ENCODE data around the gene SLC44A1. TPM values are rescaled to one million over a fixed set of nuclear protein-coding genes. Genes with fewer than 3 reads are reported as not detected.

SLC44A1 gene
- polyA plus RNA-seq, 1 of the 3 experiments (the other 2 are of a cell fraction), result 4.5 TPM

GRCh38 chr9:105438141-105438806 lies 193.8 kb downstream of the SLC44A1 start:
- WGBS (ENCODE audit: low lambda C conversion rate), result 79% methylated on average over 8 of the region's 8 CpGs
- Histone ChIP-seq H3K79me2 (ENCODE audit: insufficient read depth) (no peaks in the 10 kb centered on the region), H3K9ac (no peak overlapping the region), H3K4me2 (no peak overlapping the region), H4K20me1 (ENCODE audit: insufficient read depth) (no peaks in the 10 kb centered on the region), H3K27me3 (ENCODE audit: insufficient read depth) (no peaks in the 10 kb centered on the region), H3K9me3 (no peaks in the 10 kb centered on the region), H3K4me3 (ENCODE audit: low read depth in 2 of 2, low read length in 1 of 2) (no peak overlapping the region), H3K36me3 (replicated peaks in 1 of 2; ENCODE audit: control insufficient read depth in 1 of 2, insufficient read depth in 2 of 2, low read length in 1 of 2) (no peaks in the 10 kb centered on the region), H3K27ac (ENCODE audit: low read depth in 2 of 2, low read length in 1 of 2) (no peak overlapping the region), H2AFZ (ENCODE audit: low read depth) (no peak overlapping the region), H3K4me1 (ENCODE audit: control insufficient read depth in 1 of 2, insufficient read depth in 2 of 2, low read depth in 1 of 2, low read length in 1 of 2) (no peaks in the 10 kb centered on the region), H3K9me2 (no peaks in the 10 kb centered on the region), H3F3A (replicated peaks; ENCODE audit: insufficient read depth) (no peaks in the 10 kb centered on the region)
- ChIA-PET POLR2A (no interaction called here), CTCF (interaction anchor here (2.8 kb wide), 1 partner anchor 23 kb away, joined by 8 read pairs; no protein-coding TSS in a partner anchor)
- TF ChIP-seq TAF1 (IDR thresholded peaks at IDR 0.05; ENCODE audit: borderline replicate concordance, low read depth, low read length), result no peak
- TF ChIP-seq CHD2 (IDR thresholded peaks at IDR 0.05; ENCODE audit: low read length, partially characterized antibody), result no peak
- no peak for TF ChIP-seq GATA2 (CRISPR knock-in tag; IDR thresholded peaks at IDR 0.05)
- no peak for TF ChIP-seq FOXJ3 (CRISPR knock-in tag; IDR thresholded peaks at IDR 0.05)
- no peak for TF ChIP-seq TCF12 (IDR thresholded peaks at IDR 0.05)
- TF ChIP-seq YY1 (IDR thresholded peaks at IDR 0.05; ENCODE audit: low read depth), result no peak
- no peak for TF ChIP-seq NFIC (IDR thresholded peaks at IDR 0.05; ENCODE audit: borderline replicate concordance)
- TF ChIP-seq USF1 (IDR thresholded peaks at IDR 0.05; ENCODE audit: borderline replicate concordance, low read depth), result no peak
- DNase-seq, result no peak

GRCh38 chr9:105439428-105439827 lies 195.0 kb downstream of the SLC44A1 start:
- H3K36me3 ChIP-seq (replicated peaks in 1 of 2; ENCODE audit: control insufficient read depth in 1 of 2, insufficient read depth in 2 of 2, low read length in 1 of 2), result no peaks in the 10 kb centered on the region
- no peaks in the 10 kb centered on the region for H3K79me2 ChIP-seq (ENCODE audit: insufficient read depth)
- ChIA-PET CTCF (interaction anchor here (2.8 kb wide), 1 partner anchor 24 kb away, joined by 8 read pairs; no protein-coding TSS in a partner anchor), POLR2A (no interaction called here)
- no peaks in the 10 kb centered on the region for H3K4me1 ChIP-seq (ENCODE audit: control insufficient read depth in 1 of 2, insufficient read depth in 2 of 2, low read depth in 1 of 2, low read length in 1 of 2)
- no peaks in the 10 kb centered on the region for H3K9me3 ChIP-seq
- no peak for DNase-seq
- H3K9me2 ChIP-seq, result no peaks in the 10 kb centered on the region
- no peak overlapping the region for H3K9ac ChIP-seq
- H2AFZ ChIP-seq (ENCODE audit: low read depth), result no peak overlapping the region
- H3K4me3 ChIP-seq (ENCODE audit: low read depth in 2 of 2, low read length in 1 of 2), result no peak overlapping the region
- no peaks in the 10 kb centered on the region for H3K27me3 ChIP-seq (ENCODE audit: insufficient read depth)
- no peaks in the 10 kb centered on the region for H3F3A ChIP-seq (replicated peaks; ENCODE audit: insufficient read depth)
- H3K4me2 ChIP-seq, result no peak overlapping the region
- TF ChIP-seq JUND (IDR thresholded peaks at IDR 0.05), result no peak
- TF ChIP-seq RXRA (IDR thresholded peaks at IDR 0.05; ENCODE audit: borderline replicate concordance, low read depth), result no peak
- TF ChIP-seq EZH2phosphoT487 (IDR thresholded peaks at IDR 0.05; ENCODE audit: borderline replicate concordance, low read depth), result no peak
- TF ChIP-seq CHD2 (IDR thresholded peaks at IDR 0.05; ENCODE audit: low read length, partially characterized antibody), result no peak
- TF ChIP-seq SMC3 (IDR thresholded peaks at IDR 0.05; ENCODE audit: low read depth, low read length), result no peak
- TF ChIP-seq NFIC (IDR thresholded peaks at IDR 0.05; ENCODE audit: borderline replicate concordance), result no peak
- TF ChIP-seq MAX (IDR thresholded peaks at IDR 0.05; ENCODE audit: low read depth), result no peak
- no peak for TF ChIP-seq CTCF (IDR thresholded peaks at IDR 0.05)
- no peak for TF ChIP-seq SIN3A (IDR thresholded peaks at IDR 0.05; ENCODE audit: borderline replicate concordance, low read depth, low read length)
- TF ChIP-seq ZBTB33 (IDR thresholded peaks at IDR 0.05; ENCODE audit: borderline replicate concordance, low read depth), result no peak
- no peak for TF ChIP-seq TEAD4 (IDR thresholded peaks at IDR 0.05; ENCODE audit: borderline replicate concordance, insufficient read depth)
- TF ChIP-seq USF2 (IDR thresholded peaks at IDR 0.05; ENCODE audit: borderline replicate concordance, low read depth, low read length), result no peak
- TF ChIP-seq ELF1 (IDR thresholded peaks at IDR 0.05), result no peak
- TF ChIP-seq YY1 (IDR thresholded peaks at IDR 0.05; ENCODE audit: low read depth), result no peak
- TF ChIP-seq RAD21 (IDR thresholded peaks at IDR 0.05; ENCODE audit: low read length), result no peak
- TF ChIP-seq GATA2 (CRISPR knock-in tag; IDR thresholded peaks at IDR 0.05), result no peak
- TF ChIP-seq MEF2A (IDR thresholded peaks at IDR 0.05; ENCODE audit: borderline replicate concordance, low read depth), result no peak
- TF ChIP-seq GABPA (IDR thresholded peaks at IDR 0.05; ENCODE audit: low read depth), result no peak
- TF ChIP-seq FOXM1 (IDR thresholded peaks at IDR 0.05; ENCODE audit: low read depth), result no peak
- no peak for TF ChIP-seq NRF1 (IDR thresholded peaks at IDR 0.05; ENCODE audit: low read depth, low read length)
- no peaks in the 10 kb centered on the region for H4K20me1 ChIP-seq (ENCODE audit: insufficient read depth)
- H3K27ac ChIP-seq (ENCODE audit: low read depth in 2 of 2, low read length in 1 of 2), result no peak overlapping the region
